RPMI7951 (cell line): ENCODE data around the gene MOSPD3. TPM values are rescaled to one million over a fixed set of nuclear protein-coding genes. Genes with fewer than 3 reads are reported as not detected.
"Not testable (repeated sequence)": the region's sequence is repeated elsewhere in the genome, so short reads cannot be mapped to it uniquely, and the experiment has no call there.

Experiments used
- DNase-seq: peaks from one replicate; pipeline ENCODE4 v3.0.0-alpha.2; 2012; ENCODE audit warnings: low read depth
- total RNA-seq: library from RNA; depleted of rRNA; stranded (reverse); fragments of >200 nt; shearing (Covaris generic); gene quantifications from 2 replicates; pipeline ENCODE4 v1.2.3, GENCODE V29; 2014; rRNA removed

The MOSPD3 gene, protein sequence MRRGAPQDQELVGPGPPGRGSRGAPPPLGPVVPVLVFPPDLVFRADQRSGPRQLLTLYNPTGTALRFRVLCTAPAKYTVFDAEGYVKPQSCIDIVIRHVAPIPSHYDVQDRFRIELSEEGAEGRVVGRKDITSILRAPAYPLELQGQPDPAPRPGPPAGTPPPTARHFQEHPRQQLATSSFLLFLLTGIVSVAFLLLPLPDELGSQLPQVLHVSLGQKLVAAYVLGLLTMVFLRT
- 19.7 and 28.7 TPM in 2 replicates for total RNA-seq

DNA sequence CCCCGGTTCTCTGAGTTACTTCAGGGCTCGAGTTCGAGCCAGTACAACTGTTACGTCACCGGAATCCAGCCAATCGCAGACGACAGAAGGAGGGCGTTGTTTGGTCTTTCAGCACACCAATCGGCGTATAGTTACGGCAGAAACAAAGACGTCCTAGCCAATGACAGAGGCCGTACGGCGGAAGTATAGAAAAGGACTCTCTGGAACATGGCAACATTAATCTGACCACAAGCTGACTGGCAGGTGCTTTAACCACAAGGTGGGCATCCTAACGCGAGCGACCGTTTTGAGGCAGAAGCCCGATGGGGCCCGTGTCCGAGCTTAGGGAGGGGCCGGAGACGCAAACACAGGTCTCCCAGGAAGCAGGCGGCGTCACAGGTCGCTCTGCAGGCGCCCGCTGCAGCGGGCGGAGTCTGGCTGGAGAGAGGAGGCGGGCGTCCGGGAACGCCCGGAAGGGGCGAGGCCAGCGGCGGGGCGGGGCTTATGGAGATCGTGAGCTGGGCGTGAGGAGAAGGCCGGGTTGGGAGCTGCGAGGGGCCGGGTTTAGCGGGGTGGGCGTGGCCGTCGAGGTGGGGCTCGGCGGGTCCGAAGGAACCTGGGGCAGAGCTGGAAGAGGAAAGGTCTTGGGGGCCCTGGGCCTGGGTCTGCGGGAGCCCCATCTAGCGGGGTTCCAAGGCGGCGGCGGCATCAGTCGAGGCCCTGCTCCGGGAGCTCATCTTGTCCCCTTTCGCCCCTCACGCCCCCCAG lies at the start of gene MOSPD3:
Gene MOSPD3, plus strand, starts transcription at position 558 of the 747 bp plus-strand sequence. CDS start 252 bp downstream, outside the sequence.
- peak; percentile 99 for DNase-seq

DNA sequence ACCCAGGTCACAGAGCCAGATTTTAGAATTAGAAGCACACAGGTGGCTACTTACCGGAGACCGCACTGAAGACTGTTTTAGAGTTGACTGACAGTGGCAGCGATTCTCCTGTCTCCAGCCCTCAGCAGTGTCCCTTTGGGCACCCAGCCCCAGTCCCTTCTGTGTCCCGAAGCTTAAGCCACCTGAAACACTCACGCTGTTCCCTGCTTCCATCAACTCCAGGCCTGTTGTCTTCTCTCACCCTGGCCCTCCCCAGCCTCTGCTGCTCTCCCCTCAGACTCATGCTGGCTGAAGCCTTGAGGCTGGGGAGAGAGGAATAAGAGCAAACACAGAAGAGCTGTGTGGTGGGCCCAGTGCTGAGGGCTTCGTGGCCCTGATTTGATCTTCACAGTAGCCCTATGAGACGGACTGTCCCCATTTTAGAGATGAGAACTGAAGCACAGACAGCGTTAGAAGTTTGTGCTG lies 49.2 kb upstream of the MOSPD3 start:
- DNase-seq = no peak

DNA sequence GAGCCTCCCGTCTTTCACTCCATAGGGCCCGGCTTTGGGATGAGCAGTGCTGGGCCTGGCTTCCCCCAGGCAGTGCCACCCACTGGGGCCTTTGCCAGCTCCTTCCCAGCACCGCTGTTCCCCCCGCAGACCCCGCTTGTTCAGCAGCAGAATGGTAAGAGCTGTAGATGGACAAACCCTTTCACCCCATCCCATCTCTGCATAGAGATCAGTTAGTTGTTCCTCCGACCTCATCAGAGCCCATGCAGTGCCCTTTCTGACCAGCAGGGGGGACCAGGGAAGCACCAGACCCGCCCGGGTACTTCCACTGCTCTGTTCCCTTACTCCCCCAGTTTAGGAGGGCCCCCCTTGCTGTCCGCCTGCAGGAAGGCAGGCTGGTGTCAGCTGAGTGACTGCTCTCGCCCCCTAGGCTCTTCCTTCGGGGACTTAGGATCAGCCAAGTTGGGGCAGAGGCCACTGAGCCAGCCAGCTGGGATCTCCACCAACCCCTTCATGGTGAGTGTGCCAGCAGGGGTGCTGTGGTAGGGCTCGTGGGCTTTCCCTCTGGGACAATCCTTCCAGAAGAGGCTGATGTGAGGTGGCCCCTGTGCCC lies 48.4 kb upstream of the MOSPD3 start:
- DNase-seq = peak; percentile 67

DNA sequence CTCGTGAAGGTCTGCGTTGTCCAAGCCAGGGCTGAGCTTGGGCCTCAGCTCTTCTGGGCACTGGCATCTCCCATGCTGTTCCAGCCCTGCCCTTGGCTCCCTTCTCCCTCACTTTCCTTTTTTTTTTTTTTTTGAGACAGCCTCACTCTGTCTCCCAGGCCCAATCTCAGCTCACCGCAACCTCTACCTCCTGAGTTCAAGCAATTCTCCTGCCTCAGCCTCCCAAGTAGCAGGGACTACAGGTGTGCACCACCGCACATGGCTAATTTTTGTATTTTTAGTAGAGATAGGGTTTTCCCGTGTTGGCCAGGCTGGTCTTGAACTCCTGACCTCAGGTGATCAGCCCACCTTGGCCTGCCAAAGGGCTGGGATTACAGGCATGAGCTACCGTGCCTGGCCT lies 47.9 kb upstream of the MOSPD3 start:
- DNase-seq = not testable (repeated sequence)

DNA sequence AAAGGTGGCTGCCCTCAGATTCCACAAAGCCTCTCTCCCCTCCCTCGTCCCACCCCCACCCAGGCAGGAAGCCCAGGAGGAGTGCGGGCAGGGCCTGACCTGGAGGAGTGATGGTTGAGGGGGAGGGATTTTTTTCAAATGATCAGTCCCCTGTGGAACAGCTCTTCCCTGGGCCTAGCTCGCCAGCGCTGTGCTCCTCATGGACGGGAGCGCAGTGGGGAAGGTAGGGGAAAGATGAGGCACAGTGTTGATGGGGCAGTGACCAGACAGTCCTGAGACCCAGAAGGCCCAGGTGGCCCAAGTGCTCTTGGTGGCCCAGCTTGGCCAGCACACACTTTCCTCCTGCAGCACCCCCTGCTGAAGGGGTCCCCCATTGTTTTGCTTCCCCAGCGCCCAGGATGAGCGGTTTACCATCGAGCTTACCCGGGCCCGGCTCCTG lies 47.2 kb upstream of the MOSPD3 start:
- DNase-seq = no peak

DNA sequence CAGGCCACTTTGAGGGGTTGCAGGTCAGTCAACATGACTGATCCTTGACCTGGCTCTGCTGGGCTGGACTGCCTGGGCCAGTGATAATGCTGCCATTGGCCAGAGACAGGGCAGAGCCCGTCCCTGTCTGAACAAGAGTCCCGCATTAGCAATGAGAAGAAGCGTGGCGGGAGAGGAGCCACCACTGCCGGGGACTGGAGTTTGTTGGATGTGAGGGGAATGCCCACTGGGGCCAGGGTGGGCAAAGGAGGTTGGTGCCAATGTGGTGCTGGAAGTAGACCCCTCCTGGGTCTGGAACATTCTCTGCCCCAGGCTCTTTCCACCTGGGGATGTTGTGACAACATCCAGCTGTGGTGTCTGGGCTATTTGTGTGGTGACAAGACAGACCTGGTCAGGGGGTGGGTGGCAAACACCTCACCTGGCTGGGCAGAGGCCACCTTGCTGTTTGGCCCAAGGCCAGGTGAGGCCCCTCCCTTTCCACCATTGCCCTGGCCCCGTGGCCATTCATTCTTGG lies 46.3 kb upstream of the MOSPD3 start:
- no peak for DNase-seq

DNA sequence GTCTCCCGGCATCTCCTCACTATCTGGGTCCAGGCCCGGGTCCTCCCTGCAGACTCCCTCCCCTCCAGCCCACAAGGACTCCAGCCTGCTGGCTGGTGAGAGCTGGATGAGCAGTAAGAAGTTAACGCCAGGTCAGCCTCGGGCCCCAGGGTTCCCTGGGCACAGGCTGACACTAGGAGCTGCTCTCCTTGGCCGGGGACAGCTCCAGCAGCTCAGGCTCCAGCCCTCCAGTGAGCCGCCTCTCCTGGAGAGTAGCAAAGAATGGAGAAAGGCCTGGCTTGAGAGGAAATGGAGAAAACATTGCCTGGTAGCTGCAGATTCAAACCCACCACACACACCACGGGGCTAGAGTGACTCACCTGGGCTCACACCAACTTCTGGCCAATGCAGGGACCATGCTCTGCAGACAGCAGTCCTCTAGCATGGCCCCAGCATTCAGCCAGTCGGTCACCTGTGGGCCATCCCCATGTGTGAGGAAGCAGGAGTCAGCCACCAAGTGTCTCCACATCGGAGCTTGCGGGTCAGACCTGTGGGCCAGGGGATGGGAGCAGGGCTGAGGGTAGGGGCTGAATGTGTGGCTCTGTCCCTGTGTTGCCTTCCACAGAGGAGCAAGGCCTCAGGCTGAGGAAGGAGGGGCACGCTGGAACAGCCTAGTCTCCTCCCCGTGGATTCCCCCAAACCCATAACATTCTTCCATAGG lies 45.2 kb upstream of the MOSPD3 start:
- DNase-seq = no peak

DNA sequence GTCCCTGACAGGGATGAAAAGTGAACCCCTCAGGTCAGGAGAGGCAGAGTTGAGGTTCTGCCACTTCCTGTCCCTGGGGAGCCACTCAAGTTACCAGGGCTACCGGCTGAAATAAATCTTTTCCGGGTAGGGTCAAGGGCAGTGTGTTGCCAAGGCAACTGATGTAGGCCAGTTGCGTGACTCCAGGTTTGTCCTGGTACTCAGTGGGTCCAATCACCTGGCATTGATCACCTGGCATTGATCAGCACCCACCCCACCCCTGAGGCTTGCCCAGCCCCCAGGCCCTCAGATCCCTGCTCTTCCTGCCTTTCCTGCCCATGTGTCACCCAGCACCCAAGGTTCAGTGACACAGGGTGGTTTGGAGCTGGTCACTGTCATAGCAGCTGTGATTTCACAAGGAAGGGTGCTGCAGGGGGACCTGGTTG lies 44.6 kb upstream of the MOSPD3 start:
- no peak for DNase-seq

DNA sequence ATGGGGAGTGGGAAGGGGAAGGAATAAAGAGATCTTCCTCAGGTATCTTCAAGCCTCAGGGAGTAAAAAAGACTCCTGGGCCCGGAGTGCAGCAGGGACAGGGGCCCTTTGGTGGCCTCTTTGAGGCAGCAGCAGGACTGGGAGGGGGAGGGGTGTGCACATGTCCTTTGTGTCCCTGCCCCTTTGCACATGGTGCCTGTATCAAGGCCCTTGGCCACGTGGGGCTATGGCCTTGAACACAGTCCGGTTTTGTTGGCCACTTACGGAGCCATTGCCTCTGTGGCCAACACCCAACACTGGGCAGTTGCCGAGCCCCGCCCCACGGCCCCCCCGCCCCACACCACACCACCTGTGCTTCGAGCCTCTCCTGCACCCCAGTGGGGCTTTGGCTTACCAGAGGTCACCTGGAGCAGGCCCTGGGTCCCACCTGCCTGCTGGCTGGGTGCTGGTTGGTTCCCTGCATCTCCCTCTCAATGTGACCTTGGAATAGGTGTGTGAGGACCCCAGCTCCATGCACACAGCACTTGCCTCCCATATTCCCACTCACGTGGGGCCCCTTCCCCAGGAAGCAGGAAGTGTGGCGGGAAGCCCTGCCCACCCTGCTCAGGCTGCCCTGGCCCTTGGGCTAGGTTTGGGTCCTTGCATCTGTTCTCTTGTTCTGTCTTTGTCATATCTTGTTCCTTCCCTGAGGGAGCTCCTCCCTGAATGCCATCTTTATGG lies 44.0 kb upstream of the MOSPD3 start:
- DNase-seq = no peak

DNA sequence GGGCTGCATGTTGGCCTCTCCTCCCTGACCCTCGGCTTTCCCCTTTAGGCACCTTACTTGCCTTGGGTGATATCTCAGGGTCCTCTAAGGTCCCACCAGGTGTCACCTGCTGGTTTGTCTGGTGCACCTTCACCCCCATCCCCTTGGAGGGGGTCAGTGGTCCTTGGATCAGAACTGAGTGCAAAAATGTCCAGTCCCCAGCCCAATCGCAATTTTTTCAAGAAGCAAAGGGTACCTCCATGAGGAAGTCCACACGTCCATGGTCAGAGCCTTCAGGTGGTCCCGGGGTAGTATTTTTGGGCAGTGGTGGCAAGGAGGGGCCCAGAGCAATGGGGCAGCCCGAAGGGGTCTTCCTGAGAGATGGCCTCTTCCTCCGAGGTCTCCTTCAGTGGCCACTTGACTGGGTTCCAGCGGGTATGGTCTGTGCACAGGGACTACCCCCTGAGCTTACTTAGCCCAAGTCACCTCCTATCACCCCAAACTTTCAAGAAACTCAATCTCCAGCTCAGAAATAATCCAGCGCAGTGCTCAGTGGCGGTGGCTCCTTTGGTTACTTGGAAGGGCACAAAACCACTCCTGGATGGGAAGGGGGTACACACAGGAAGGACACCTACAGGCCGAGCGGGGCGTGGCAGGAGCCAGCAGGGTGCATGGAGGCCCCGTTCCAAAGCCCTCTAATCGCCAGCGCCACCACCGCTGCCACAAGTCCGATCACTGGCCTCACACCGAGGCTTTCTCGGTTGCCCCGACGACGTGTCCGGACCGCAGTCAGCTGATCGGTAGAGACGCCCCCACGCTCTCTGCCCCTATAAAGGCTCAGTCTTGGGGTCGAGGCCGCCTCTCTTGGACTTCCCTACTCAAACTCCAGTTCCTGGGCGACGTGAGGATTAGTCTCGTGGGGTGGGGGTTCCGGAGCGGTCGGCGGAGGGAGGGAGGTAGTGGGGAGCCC lies 43.2 kb upstream of the MOSPD3 start:
- DNase-seq = peak; percentile 50

DNA sequence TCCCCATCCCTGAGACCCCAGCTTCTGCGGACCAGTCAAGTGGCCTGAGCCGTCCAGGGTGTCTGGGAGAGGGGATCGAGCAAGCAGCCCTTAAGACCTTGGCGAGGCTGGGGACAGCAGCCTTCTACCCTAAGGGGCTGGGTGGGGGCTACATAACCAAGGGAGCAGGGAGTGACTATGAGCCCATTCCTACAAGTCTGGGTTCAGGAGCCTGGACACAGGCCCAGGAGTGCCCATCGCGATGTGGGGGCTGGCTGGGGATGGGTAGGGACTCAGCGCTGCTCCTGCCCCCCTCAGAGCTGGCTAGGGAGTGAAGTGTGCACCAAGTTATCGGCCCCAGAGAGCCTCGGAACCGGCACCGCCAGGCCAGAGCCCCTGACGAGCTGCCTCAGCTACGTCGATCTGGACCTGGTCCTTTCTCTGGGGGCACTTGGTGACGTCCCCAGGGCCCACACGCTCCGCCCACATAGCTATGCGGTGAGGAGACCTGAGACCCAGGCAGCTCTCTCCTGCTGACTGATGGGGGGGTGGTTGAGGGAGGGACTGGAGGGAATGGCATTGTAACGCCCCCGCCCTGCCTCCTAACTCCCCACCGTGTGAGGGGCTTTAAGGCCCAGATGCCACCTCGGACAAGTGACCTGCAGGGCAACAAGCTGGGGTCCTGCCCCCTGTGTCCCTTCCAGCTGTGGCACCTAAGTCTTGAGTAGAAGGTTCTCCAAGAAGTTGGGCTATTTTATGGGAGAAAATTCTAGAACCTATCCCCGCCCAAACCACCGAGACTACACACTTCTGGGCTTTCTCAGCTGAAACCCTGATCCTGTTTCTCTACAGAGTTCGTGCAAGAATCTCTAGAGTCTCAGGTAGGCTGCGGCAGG lies 41.1 kb upstream of the MOSPD3 start:
- DNase-seq = no peak

DNA sequence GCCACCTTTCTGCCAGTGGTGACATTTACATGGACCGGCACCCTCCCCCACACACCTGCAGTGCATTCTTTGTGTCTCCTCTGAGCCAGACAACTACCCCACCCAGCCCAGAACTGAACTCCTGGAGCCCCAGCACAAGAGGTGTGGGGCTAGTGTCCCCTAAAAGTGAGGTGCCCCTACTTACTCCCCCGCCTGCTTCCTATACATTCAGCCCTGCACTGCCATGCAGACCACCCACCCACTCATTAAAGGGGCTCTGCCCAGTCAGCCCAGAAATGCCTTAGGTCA lies 40.6 kb upstream of the MOSPD3 start:
- DNase-seq = no peak

DNA sequence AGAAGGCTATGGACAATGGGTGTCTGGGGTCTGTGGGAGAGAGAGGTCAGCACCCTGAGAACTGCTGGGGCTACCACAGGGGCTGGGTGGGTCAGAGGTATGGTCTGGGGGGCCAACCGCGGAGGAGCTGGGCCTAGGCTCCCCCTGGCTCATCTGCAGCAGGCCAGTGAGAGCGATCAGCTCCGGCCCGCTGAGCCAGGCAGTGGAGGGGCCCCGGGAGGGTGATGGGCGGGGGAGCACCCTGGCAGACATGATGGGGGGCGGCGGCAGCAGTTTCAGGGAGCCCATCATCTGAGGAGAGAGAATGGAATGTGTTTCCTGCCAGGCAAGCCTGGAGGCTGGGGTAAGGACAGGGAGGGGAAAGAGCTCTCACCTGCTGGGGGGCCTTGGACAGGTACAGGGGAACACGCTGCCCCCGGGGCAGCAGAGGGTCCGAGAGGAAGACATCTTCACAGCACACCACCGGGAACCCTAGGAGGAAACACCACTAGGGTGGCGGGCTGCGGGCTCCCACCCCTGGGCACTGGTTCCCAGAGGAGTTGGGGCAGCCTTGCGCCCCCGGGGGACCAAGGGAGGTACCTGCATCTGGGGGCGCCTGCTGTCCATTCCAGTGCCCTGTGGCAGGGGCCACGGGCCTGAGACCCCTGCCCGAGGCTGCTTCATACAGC lies 39.9 kb upstream of the MOSPD3 start:
- DNase-seq = no peak

DNA sequence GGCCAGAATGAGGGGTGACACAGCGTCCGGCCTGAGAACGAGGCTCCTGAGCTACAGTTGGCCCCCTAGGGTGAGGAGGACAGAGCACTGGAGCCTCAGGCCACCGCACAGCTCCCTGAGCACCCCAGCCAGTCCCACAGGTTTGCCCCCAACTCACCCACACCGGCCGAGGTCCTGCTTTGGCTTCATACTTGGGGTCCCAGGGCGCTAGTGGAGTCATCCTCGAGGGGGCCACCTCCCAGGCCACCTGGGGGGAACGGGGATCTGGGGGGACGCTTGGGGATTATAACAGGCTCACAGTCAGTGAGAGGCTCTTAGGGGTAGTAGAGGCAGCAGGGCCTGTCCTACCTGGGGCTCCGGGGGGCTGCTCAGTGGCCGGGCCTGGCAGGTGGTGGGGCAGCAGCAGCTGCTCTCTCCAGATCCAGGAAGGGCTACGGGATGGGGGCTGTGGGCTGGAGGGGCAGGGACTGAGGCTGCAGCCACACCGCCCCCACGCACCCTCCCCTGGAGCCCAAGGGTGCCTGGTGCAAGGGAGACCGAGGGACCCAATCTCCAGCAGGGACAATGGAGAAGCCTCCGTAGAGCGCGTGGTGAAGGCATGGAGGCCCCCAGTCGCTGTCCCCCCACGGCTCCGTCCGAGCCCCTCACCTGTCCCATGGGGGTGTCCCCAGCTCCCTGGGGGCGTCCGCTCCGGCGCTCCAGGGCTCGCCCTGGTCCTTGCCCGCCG lies 39.2 kb upstream of the MOSPD3 start:
- no peak for DNase-seq

DNA sequence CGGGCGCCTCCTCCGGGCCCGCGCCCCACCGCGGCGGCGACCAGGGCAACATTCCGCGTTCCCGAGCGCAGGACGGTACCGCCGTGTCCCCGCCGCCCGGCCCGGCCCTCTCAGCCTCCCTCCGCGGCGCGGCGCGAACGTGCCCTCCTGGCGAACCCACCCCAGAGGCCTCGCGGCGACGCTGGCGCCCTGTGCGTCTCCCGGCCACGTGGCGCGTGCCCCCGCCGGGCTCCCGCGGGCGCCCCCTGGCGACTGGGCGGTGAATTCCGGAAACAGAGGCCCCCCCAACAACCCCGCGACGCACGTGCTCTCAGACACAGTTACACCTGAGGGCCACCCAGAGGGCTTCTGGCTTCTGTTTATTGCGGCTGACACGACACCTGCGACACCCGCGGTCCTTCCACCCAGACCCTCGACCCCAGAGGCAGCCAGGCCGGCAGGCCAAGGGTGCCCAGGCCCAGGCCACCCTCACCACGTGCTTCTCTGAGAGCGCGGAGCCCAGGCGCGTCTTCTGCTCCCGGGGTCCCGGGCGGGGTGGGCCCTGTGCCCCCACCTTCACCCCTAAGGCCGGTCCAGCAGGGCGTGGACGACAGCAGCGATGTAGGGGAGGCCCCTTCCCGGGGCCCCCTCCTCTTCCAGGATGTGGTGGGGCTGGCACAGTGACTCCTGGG lies 38.5 kb upstream of the MOSPD3 start, which contains the start of gene SAP25:
Gene SAP25, minus strand, starts transcription at position 210 of the 671 bp plus-strand sequence. Its CDS starts 158 bp downstream, at position 52.
- DNase-seq = no peak

DNA sequence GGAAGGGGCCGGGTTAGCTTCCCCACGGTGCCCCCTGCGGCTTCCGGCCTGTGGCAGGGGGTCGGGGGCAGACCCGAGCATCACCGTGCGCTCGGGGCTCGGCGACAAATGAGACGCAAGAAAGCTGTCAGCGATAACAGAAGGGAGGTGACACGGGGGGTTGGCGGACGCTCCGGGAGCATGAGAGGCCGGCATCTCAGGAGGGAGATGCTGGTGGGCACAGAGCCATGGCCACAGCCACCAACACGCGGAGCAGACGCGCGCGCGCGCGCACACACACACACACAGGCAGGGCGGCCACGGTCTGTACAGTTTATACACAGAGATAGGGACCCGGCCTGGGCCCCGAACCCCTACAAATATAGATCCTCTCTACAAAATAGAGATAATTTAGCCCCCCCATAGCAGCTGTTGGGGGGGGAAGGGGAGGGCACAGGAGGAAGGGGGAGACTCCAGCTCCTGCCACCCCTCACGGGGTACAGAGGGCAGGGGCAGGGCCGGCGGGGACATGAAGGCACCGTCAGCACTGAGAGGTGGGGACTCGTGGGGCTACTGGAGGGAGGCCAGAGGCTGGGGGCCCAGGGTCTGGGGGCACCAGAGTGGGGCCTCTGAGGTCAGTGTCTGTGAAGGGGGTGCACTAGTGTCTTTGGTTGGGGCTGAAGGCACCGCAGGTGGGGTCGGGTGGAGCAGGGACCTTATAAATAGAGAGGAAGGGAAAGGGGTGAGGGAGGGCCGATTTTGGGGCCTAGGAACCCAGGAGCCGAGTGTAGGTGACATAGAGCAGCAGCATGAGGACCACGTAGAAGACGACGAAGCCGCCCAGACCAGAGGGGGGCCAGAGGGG lies 37.8 kb upstream of the MOSPD3 start:
- DNase-seq = no peak
